Activated naive CD4-positive, alpha-beta T cell treated with anti-CD3 and anti-CD28 coated beads, Interleukin-2, amount 10 ng/mL, durations not matched to agents 7 days and 5 days (primary cell): ENCODE measurements around the gene TMCO2.
A peak's percentile ranks its signal among the peaks of the same experiment; 100 is the strongest.
"Not testable (repeated sequence)": the region's sequence is repeated elsewhere in the genome, so short reads cannot be mapped to it uniquely, and the experiment has no call there.

ENCODE experiments used
- CTCF ChIA-PET: fragments of 350-600 bp; sonication (Branson Sonifier 250); formaldehyde crosslinking; loops from one replicate; lab custom pipeline; 2021; ENCODE audit warnings: antibody characterized with exemption; lab: Charles Lee
- DNase-seq: peaks from one replicate; pipeline ENCODE4 v3.0.0-alpha.2; 2020
- H3K27ac Mint-ChIP-seq: one replicate; pipeline ENCODE4 v1.8.0; 2021; ENCODE audit warnings: mild to moderate bottlenecking, moderate library complexity, mixed read lengths
- H3K27me3 Mint-ChIP-seq: one replicate; pipeline ENCODE4 v1.8.0; 2021; ENCODE audit warnings: mild to moderate bottlenecking, mixed read lengths
- H3K36me3 Mint-ChIP-seq: one replicate; pipeline ENCODE4 v1.8.0; 2021; ENCODE audit warnings: mixed read lengths
- H3K4me1 Mint-ChIP-seq: one replicate; pipeline ENCODE4 v1.8.0; 2021; ENCODE audit warnings: mixed read lengths
- H3K4me3 Mint-ChIP-seq: one replicate; pipeline ENCODE4 v1.8.0; 2021; ENCODE audit warnings: mild to moderate bottlenecking, moderate library complexity, mixed read lengths
- H3K9me3 Mint-ChIP-seq: one replicate; pipeline ENCODE4 v1.8.0; 2021; ENCODE audit warnings: mixed read lengths

TMCO2 gene

DNA sequence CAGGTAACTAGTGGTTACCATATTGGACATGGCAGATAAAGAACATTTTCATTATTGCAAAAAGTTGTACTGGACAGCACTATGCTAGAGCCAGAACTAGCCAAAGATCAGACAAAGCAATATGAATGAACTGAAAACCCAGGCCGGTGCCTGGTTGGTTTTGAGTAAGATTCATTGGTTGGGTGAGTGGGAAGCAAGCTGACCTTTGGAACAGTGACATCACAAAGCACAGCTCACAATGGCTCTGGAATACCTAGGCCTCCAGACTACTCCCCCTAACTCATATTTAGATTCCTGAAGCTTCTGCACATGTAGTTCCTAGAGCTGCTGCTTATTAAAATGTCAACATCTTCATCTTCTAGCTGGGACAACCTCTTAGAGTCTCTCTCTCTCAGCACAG, at the start of gene TMCO2:
TSS of gene TMCO2 (plus strand) at position 283 of the 400 bp plus-strand sequence. CDS start at position 340, 57 bp downstream.
- CTCF ChIA-PET = interaction anchor here (1.2 to 1.9 kb wide), 2 partner anchors 16 to 91 kb away, joined by 4 to 6 read pairs; no protein-coding TSS in a partner anchor
- Mint-ChIP-seq H3K4me3 (no peak within 1 kb of the TSS), H3K27ac (no peak within 1 kb of the TSS), H3K36me3 (no peaks in the 10 kb centered on the region), H3K9me3 (no peaks in the 10 kb centered on the region), H3K27me3 (no peaks in the 10 kb centered on the region), H3K4me1 (peaks cover 26% of the 10 kb centered on the region)
- DNase-seq = no peak

DNA sequence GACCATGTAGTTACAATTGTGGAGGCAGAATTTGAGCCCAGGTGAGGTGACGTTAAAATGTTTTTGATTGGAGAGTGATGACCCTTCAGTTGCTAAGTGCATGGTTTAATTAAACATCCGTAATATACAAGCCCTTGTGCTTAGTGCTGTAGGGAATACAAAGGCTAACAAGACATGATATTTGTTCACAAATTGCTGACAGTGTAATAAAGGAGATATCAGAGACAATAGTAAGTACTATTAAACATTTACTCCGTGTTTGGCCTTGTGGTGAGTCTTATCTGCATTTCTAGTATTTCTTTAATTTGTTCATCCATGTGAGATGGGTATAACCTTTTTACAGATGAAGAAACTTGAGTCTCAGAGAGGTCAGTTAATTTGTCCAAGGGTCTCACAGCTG, 48.6 kb upstream of the TMCO2 start:
- H3K9me3 Mint-ChIP-seq = no peaks in the 10 kb centered on the region
- no peak overlapping the region for H3K27ac Mint-ChIP-seq
- CTCF ChIA-PET = interaction anchor here (1.0 kb wide), 1 partner anchor 10 kb away, joined by 4 read pairs; no protein-coding TSS in a partner anchor
- no peaks in the 10 kb centered on the region for H3K27me3 Mint-ChIP-seq
- H3K4me1 Mint-ChIP-seq = no peaks in the 10 kb centered on the region
- H3K36me3 Mint-ChIP-seq = peaks cover 24% of the 10 kb centered on the region
- no peak for DNase-seq
- no peak overlapping the region for H3K4me3 Mint-ChIP-seq

DNA sequence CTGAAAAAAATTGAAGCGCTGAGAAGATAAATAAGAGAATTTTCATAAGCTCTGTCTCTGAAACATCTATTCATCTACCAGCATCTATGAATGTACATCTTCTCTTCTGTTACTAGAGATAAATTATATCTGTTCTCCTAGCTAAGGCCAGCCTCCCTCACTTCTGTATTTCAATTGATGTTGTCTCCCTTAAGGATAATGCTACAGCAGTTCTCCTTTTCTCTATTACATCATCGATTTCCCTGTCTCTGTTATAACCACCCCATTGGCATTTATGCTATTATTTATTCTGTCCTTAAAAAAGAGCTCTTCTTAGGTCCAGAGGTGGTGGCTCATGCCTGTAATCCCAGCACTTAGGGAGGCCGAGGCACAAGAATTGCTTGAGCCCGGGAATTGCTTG, 42.9 kb upstream of the TMCO2 start:
- CTCF ChIA-PET = interaction anchor here (0.7 to 1.0 kb wide), 2 partner anchors 52 to 134 kb away, joined by 3 read pairs; no protein-coding TSS in a partner anchor
- Mint-ChIP-seq H3K27me3 (no peaks in the 10 kb centered on the region), H3K36me3 (peaks cover 36% of the 10 kb centered on the region), H3K27ac (no peak overlapping the region), H3K4me1 (no peaks in the 10 kb centered on the region), H3K4me3 (no peak overlapping the region), H3K9me3 (no peaks in the 10 kb centered on the region)
- DNase-seq = no peak

DNA sequence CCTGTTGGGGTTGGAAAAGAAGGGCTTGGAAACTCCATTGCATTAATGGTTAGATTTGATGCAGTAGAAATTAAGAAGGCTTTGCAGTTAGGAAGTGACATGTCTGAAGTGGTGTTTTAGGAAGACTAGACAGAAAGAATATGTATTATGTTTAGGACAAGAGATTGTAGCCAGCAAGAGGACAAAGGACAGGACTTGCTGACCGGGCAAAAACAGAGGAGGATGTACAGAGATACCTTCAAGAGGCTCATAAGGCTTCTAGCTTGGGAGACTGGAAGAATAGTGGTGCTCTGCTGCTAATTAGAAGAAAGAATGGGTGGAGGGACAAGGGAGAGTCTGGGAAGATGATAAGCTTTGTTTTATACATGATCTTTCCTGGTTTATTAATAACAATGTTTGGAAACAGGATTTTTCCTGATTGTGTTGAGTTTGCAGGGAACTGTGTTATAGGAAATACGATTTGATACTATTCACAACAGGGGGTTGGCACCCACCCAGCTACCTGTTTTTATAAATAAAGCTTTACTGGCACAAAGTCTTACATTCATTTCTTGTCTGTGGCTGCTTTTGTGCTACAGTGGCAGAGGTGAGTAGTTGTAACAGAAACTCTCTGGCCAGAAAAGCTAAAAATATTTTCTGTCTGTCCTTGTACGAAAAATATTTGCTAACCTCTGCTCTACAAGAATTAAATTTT, 37.1 kb upstream of the TMCO2 start:
- Mint-ChIP-seq H3K9me3 (no peaks in the 10 kb centered on the region), H3K4me3 (no peak overlapping the region), H3K27me3 (no peaks in the 10 kb centered on the region), H3K27ac (peak overlapping the region; percentile 56), H3K36me3 (peaks cover 51% of the 10 kb centered on the region), H3K4me1 (peaks cover 2% of the 10 kb centered on the region)
- CTCF ChIA-PET = interaction anchor here (1.0 kb wide), 1 partner anchor 132 kb away, joined by 3 read pairs; no protein-coding TSS in a partner anchor
- DNase-seq = no peak

DNA sequence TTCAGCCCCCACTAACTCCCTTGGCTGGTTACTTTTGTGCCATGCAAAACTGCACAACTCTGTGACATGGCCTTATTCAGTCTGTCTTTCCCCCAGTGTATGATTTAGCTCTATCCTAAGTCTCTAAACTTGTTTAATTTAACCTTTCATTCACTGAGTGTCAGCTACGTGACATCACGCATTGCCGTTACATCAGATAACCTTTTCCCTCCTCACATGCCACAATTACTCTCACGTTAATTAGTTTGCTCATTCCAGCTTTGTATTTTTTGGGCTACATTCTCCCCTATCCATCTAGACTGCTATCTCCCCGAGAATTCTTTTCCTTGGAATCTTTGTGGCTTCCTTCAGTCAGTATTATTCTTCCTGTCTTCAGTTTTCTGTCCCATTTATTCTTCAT, 29.4 kb upstream of the TMCO2 start:
- Mint-ChIP-seq H3K4me1 (peaks cover 10% of the 10 kb centered on the region), H3K27me3 (no peaks in the 10 kb centered on the region), H3K27ac (no peak overlapping the region), H3K4me3 (no peak overlapping the region), H3K36me3 (peaks cover 40% of the 10 kb centered on the region), H3K9me3 (no peaks in the 10 kb centered on the region)
- CTCF ChIA-PET = no interaction called here
- no peak for DNase-seq

DNA sequence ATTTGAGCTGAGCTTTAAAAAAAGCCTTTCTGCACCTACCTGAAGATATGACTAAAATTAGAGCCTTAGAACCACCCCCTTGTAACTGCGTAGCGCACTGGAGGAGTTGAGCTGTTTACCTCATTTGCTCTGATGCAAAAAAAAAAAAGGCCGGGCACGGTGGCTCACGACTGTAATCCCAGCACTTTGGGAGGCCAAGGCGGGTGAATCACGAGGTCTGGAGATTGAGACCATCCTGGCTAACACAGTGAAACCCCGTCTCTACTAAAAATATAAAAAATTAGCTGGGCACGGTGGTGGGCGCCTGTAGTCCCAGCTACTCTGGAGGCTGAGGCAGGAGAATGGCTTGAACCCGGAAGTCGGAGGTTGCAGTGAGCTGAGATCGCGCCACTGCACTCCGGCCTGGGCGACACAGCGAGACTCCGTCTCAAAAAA, 26.2 kb upstream of the TMCO2 start:
- CTCF ChIA-PET = interaction anchor here (1.4 kb wide), 1 partner anchor 9 kb away, joined by 4 read pairs; no protein-coding TSS in a partner anchor
- peaks cover 36% of the 10 kb centered on the region for H3K36me3 Mint-ChIP-seq
- H3K27ac Mint-ChIP-seq, DNase-seq, H3K4me1 Mint-ChIP-seq, H3K9me3 Mint-ChIP-seq, H3K27me3 Mint-ChIP-seq, H3K4me3 Mint-ChIP-seq: not testable (repeated sequence)

DNA sequence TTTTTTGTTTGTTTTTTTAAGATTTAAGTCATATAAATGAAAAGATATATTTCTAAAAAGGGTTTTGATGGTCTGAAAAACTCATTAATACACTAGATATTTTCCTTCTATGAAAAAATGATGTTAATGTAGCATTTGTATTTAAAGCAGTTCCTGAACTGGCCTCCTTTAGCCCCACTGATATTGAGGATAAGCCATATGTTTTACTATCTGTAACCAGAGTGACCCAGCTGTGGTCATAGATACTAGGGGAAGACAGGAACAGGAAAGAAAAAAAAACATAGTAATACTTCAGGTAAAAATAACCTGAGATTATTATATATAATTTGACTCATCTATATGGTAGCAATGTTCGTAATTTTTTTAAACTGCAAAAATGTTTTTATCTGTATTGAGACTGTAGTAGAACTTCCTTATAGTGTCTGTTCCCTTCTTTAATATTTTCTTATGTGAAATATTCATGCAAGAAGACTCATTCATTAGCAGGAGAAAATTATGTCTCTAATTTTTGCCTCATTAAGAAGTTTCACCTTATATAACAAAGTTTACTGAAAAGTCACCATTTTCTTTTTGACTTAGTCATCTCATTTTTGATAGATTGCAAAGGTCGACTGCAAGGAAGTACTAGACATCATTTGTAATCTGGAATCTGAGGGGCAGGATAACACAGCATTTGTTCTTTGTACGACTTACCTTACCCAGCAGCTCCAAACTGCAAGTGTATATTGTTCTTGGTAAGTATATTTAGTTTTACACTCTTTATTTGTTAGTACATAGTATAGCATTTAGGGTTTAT, 25.6 kb upstream of the TMCO2 start:
- CTCF ChIA-PET = interaction anchor here (1.4 kb wide), 1 partner anchor 8 kb away, joined by 4 read pairs; no protein-coding TSS in a partner anchor
- no peak overlapping the region for H3K4me3 Mint-ChIP-seq

DNA sequence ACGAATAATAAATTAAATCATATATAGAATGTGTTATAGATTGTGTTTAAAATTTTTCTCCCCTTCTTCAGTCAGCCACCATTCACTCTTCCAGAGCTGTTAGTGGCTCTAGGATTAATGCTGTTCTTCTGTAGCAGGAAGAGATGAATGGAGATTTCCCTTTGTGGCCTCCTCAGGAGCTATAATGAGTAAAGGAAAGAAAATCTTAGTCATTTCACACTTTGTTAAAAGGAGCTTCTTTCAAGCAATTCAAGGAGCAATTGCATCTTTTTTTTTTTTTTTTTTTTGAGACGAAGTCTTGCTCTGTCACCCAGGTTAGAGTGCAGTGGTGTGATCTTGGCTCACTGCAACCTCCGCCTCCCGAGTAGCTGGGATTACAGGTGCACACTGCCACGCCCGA, 23.7 kb upstream of the TMCO2 start:
- Mint-ChIP-seq H3K36me3 (peaks cover 27% of the 10 kb centered on the region), H3K9me3 (no peaks in the 10 kb centered on the region), H3K27me3 (no peaks in the 10 kb centered on the region), H3K4me1 (peaks cover 5% of the 10 kb centered on the region), H3K27ac (no peak overlapping the region), H3K4me3 (no peak overlapping the region)
- CTCF ChIA-PET = interaction anchor here (1.1 kb wide), 1 partner anchor 27 kb away, joined by 3 read pairs; no protein-coding TSS in a partner anchor
- DNase-seq = no peak

More for the DNA sequence above, 25.6 kb upstream of the TMCO2 start:
- peaks cover 5% of the 10 kb centered on the region for H3K4me1 Mint-ChIP-seq
- peaks cover 32% of the 10 kb centered on the region for H3K36me3 Mint-ChIP-seq
- H3K27me3 Mint-ChIP-seq = no peaks in the 10 kb centered on the region
- DNase-seq = no peak
- H3K9me3 Mint-ChIP-seq = no peaks in the 10 kb centered on the region
- no peak overlapping the region for H3K27ac Mint-ChIP-seq

DNA sequence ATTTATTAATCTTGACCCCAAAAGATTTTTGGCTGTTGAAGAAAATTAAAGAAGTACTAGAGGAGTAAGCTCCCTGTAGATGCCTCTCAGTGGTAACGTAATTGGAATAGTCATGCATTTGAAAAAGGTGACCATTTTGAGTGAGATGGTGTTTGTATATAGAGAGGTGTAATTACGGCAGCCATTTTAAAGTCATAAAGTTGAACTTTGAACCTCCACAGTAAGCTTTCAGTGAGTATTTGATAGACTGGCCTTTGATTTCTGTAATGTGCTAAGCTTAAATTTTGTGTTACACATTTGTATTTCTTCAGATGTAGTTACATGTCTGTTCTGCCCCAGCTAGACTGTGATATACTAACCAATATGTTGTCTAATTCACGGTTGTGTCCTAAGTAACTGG, 21.5 kb upstream of the TMCO2 start:
- peaks cover 30% of the 10 kb centered on the region for H3K36me3 Mint-ChIP-seq
- CTCF ChIA-PET = interaction anchor here (0.7 to 1.7 kb wide), 2 partner anchors 73 to 178 kb away, joined by 3 to 5 read pairs; no protein-coding TSS in a partner anchor
- H3K27ac Mint-ChIP-seq = no peak overlapping the region
- H3K4me1 Mint-ChIP-seq = peaks cover 13% of the 10 kb centered on the region
- DNase-seq = no peak
- no peaks in the 10 kb centered on the region for H3K9me3 Mint-ChIP-seq
- H3K27me3 Mint-ChIP-seq = no peaks in the 10 kb centered on the region
- H3K4me3 Mint-ChIP-seq = no peak overlapping the region

DNA sequence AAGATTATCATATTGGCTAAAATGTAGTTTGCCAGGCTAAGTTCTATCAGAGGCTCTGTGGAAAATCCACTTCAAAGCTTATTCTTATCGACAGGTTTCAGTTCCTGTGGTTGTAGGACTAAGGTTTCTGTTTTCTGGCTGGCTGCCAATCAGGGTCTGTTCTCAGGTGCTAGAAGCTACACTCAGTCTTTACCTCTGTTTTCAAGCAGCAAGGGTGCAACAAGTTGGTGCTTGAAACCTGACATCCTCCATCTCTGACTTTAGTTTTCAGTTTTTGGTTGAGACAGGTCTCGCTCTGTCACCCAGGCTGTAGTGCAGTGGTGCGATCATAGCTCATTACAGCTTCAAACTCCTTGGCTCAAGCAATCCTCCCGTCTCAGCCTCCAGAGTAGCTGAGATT, 15.3 kb upstream of the TMCO2 start:
- Mint-ChIP-seq H3K27me3 (no peaks in the 10 kb centered on the region), H3K36me3 (peaks cover 65% of the 10 kb centered on the region), H3K4me1 (peaks cover 52% of the 10 kb centered on the region), H3K4me3 (no peak overlapping the region), H3K27ac (peak overlapping the region; percentile 80), H3K9me3 (no peaks in the 10 kb centered on the region)
- DNase-seq = peak; percentile 91
- CTCF ChIA-PET = interaction anchor here (0.6 to 1.3 kb wide), 5 partner anchors 15 to 135 kb away, joined by 3 to 4 read pairs (median 3); partner anchors contain the start of gene TMCO2

DNA sequence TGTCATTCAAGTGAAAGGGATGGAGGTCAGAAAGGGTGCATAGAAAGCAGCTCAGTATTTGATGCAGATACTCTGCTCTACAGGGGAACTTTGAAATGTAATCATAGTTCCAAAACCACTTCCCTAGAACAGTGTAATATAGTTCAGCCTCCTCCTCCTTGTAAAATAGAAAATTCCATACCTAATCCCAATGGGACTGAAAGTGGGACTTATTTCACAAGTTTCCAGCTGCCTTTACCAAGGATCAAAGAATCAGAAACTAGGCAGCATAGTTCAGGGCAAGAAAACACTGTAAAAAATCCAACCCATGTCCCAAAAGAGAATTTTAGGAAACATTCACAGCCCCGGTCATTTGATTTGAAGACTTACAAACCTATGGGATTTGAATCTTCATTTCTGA, 8.1 kb upstream of the TMCO2 start:
- H3K27me3 Mint-ChIP-seq = no peaks in the 10 kb centered on the region
- H3K4me3 Mint-ChIP-seq = no peak overlapping the region
- no peak overlapping the region for H3K27ac Mint-ChIP-seq
- no peaks in the 10 kb centered on the region for H3K9me3 Mint-ChIP-seq
- peaks cover 61% of the 10 kb centered on the region for H3K4me1 Mint-ChIP-seq
- peaks cover 67% of the 10 kb centered on the region for H3K36me3 Mint-ChIP-seq
- DNase-seq = no peak
- CTCF ChIA-PET = interaction anchor here (1.3 to 2.4 kb wide), 4 partner anchors 9 to 87 kb away, joined by 3 to 9 read pairs (median 4); no protein-coding TSS in a partner anchor

DNA sequence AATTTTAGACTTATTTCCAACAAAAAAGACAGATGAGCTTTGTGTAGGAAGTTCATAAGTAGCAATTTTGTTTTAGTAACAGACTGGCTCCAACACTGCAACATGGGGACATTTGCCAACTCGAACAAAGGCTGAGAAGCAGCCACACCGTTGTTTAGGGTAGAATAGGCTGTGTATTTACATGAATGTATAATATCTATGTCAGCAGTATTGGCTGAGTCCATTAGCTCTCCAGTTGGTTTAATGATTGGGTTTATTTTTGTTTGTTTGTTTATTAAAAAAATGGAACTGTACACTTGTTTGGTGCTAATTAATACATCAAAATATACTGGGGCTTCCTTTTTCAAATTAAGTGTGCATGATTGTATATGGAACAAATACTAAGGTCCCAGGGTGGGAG, 7.3 kb upstream of the TMCO2 start:
- no peaks in the 10 kb centered on the region for H3K27me3 Mint-ChIP-seq
- H3K36me3 Mint-ChIP-seq = peaks cover 60% of the 10 kb centered on the region
- no peak overlapping the region for H3K27ac Mint-ChIP-seq
- H3K4me3 Mint-ChIP-seq = no peak overlapping the region
- no peak for DNase-seq
- no peaks in the 10 kb centered on the region for H3K9me3 Mint-ChIP-seq
- H3K4me1 Mint-ChIP-seq = peaks cover 61% of the 10 kb centered on the region
- CTCF ChIA-PET = interaction anchor here (1.3 to 2.4 kb wide), 3 partner anchors 10 to 87 kb away, joined by 3 to 9 read pairs (median 5); no protein-coding TSS in a partner anchor

DNA sequence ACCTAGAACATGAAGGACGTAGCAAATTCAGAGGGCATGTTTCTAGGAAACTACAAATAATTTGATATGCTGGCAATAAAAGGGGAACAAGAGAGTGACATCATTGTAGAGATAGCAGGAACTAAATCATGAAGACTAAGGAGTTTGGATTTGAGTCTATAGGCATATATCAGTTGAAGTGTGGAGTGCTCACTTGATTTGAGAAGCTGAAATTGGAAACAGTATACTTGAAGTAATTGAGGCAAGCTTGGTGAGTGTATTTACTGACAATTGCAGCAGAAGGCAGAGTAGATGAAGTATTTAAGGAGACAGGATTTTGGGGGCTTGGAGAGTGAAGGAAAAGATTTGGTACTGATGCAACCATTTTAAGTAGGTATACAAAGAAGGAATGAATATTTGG, 6.4 kb upstream of the TMCO2 start:
- CTCF ChIA-PET = interaction anchor here (1.0 to 1.2 kb wide), 2 partner anchors 12 to 21 kb away, joined by 3 to 4 read pairs; no protein-coding TSS in a partner anchor
- Mint-ChIP-seq H3K4me3 (no peak overlapping the region), H3K27me3 (no peaks in the 10 kb centered on the region), H3K4me1 (peaks cover 64% of the 10 kb centered on the region), H3K9me3 (no peaks in the 10 kb centered on the region), H3K27ac (peak overlapping the region; percentile 88), H3K36me3 (peaks cover 50% of the 10 kb centered on the region)
- DNase-seq = no peak

DNA sequence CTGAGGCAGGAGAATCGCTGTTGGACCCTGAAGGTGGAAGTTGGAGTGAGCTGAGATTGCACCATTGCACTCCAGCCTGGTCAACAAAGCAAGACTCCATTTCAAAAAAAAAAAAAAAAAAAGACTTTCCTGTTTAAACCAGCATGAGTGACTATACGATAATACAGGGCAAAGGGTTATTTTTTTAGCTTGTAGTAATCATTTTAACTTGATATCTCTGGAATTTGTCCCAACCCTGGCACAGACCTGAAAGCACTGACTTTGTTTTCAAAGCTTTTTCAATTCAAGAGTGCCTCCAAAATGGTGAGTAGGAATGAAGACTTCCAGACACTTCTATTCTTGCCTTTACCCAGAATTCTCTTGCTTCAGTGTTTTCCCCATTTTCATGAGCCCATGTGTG, 4.4 kb upstream of the TMCO2 start:
- no peaks in the 10 kb centered on the region for H3K27me3 Mint-ChIP-seq
- DNase-seq = no peak
- CTCF ChIA-PET = interaction anchor here (1.6 to 1.8 kb wide), 2 partner anchors 73 to 99 kb away, joined by 3 to 4 read pairs; partner anchors contain the start of gene COL9A2
- no peak overlapping the region for H3K27ac Mint-ChIP-seq
- no peak overlapping the region for H3K4me3 Mint-ChIP-seq
- peaks cover 30% of the 10 kb centered on the region for H3K36me3 Mint-ChIP-seq
- peaks cover 47% of the 10 kb centered on the region for H3K4me1 Mint-ChIP-seq
- no peaks in the 10 kb centered on the region for H3K9me3 Mint-ChIP-seq
